Raji (cell line): ENCODE results near the gene PREP.

ENCODE experiments used
- POLR2A ChIP-seq: IDR thresholded peaks from 2 replicates; pipeline ENCODE4 v1.6.1; 2011; ENCODE audit warnings: low read depth, low read length, control low read depth; ENCODE audit not compliant: insufficient read depth

PREP gene

DNA sequence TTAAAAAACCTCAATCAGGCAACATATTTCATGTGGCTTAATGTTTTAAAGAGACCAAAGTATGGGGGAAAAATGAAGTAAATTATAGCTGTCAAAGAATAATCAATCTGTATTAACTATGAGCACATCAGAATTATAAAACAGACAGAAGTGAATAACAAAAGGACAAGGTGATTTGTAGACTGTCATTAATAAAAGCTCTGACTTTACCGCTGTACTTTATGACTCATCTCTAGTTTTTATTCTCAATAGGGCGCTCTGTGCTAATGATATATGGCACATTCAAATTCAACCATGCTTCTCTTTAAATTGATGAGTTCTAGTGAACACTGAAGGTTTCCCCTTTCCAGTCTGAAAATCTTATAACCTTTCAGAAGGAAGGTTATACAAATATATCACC, 72.0 kb downstream of the PREP start:
- no peak for TF ChIP-seq POLR2A

DNA sequence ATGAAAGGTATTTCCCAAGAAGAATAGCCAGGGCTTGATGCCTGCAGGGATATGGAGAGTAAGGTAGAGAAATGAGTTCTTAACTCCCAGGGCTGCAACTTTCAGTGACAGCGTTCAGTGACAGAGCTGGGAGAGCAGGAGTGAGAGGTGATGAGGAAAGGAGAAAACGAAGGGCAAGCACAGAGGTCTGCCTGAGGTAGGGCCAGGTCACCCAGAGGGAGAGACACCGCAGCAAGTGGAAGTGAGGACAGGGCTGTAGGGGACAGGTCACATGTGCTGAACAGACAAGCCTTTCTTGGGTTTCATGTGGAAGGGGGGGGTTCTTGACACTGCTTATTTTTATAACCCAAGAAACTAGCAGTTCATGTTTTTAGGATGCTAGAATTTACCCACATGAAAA, 72.5 kb downstream of the PREP start:
- no peak for TF ChIP-seq POLR2A

DNA sequence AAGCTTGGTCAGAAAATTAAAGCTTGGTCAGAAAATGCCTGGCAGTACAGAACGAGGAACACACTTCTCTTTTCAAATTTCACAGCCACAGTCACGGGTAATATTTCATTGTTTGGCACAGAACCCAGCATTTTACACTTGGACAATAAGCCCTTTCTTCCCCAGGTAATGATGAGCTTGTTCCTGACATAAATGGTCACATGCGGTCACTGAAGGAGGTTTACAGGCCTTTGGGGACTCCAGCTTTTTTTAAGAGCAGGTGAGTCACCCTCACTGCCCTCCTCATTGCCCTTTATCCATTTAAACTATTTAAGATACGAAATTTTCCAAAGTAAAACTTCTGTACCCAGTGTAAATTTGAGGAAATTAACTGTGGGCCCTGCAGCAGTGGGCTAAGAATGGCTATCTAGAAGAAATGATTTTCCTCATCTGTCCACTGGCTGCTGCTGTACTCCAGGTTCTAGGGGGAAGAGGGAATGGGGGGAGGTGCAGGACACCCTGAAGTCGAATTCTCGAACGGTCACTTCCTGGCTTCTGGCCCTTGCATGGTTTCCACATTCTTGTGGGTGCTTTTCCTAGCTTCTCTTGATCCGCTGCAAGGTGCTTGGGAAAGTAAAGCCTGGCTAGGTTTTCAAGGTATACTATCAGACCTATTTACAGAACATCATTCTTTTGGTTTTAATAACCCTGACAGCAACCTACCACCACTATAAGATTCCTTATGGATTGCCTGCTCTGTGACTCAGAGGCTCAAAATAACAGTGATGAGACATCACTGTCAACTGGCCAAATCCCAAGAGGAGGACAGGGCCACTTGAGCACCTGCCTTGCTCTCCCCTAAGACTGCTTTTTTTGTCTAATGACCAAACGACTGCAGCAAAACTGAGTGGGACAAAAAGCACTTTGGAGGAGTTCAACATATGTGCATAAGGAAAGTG, 75.8 kb downstream of the PREP start:
- no peak for TF ChIP-seq POLR2A

DNA sequence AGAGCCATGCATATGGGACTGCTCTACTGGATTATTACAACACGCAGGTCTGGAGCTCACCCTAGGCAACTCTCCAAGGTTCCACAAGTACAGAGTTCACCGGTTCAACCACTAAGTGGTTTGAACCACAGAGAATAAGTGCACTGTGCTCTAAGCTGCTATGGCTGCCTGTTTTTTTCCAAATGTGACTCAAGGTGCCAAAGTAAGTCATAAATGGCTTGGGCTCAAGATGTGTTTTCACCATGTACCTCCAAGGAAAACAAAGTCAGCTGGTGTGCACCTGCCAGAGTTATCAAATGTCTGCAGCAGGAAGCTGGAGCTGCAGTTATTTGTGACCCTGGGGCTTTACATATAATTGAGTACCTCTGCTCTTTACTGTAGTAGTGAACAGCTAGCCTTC, 76.7 kb downstream of the PREP start:
- TF ChIP-seq POLR2A = no peak

DNA sequence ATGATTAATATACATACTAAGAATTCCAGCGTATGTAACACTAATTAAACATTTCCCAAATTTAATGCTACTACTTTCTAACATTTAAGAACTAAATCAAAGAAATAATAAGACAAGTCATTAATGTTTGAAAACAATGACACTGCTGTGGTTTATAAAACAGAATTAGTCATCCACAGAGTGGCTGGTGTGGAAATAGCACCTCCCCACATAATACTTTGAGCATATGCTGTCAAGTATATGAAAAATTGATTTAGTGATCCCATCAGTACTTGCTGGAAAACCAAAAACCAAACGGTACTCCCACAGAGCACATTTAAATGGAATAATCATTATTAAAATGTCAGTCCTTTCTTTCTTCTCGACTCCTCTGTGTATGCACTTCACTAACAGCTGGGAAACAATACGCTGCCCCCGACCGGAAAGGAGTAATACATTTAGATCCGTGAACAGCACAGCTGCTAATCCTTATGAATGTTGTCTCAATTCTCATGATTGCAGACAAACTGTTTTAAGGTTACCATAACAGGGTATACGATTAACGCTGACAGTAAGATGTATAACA, 78.4 kb downstream of the PREP start:
- TF ChIP-seq POLR2A = no peak

DNA sequence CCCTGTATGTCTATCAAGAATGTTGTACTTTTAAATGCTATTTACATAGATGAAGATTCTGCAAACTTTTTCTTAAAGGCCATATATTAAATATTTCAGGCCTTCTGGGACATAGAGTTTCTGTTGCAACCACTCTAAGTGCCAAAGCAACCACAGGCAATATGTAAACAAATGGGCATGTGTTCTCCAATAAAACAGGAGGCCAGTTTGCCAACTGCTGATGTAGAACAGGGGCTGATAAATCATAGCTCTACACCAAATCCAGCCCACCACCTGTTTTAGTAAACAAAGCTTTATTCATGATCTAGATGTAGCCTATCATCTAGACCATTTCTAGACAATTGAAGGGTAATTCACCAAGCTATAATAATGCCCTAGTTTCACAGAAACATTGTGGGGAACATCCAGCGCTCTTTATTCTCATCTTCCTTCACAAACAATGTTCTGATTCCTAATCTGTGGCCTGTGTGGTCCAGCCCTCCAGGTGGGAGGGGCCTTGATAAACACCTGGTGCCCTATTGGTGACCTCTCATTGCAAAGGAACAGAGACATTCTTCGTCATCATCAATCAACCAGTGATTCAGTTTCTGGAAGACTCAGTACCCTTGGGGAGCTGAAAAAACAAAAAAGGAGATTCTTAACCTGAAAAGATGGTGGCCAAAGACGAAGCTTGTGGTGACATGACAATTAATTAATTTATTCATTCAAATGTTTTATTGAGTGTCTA, 80.2 kb downstream of the PREP start:
- TF ChIP-seq POLR2A = no peak

DNA sequence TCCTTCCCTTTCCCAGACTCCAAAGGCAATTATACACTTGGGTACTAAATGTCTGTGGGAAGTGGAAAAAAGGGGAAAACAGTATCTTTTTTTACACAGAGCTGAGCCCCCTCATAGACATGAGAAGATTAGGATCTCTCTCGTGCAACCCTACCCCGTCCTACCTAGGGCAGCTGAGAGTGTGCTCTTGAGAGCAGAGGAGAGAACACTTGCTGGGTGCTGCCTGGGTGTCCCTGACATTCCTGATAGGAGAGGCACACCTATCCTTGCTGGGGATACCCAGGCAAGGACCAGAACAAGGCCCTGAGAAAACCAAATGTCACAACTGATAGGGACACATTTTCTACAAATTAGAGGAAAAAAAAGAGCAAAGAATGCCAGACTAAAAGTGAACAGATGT, 81.2 kb downstream of the PREP start:
- TF ChIP-seq POLR2A = no peak

DNA sequence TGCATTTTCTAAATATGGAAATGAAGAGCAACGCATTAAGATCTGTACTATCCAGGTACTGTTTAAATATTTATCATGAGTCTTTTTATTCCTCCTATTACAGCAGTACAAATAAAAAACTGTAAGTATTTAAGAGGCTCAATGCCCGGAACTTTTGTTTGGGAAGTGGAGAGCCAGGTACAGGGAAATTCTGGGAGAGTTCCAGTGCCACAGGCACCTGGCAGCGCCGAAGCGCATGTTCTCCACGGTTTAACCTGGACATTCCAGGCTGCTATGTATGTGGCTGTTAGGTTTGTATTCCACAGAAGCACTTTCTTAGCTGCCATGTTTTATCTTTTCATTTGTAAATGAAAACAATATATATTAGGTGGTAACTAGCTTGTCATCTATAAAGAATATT, 81.7 kb downstream of the PREP start:
- TF ChIP-seq POLR2A = no peak

DNA sequence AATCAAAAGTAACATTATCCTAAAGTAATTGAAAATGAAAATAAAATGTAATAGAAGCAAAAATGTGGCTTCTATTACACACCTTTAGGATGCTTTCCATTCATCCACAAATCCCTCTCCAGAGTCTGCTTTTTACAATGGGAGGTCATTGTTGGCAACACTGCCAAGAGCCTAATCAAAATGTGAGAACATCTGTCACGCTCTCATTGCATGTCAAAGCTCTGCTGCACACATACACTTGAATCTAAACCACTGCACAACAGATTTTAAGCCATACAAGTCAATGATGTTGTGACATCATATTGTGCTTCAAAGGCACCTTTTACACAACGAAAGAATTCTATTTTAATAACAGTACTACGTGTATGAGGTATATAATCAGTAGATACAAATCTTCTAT, 82.1 kb downstream of the PREP start:
- no peak for TF ChIP-seq POLR2A

DNA sequence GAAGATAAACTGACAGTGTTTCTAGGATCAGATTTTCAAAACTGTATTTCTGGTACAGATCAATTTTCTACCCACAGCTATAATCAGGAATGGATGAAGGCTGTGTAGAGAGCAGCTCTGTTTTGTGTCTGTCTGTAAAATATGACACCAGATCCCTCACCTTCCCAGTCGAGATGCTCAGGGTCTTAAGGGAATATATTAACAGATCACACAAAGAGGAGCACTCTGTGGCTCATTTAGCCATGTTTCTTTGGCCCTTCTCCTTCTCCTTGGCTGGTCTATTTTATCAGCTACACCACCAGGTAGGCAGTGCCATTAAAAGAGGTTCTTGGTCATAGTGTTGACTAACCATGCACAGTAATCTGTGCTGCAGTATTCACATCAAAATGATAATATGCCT, 82.6 kb downstream of the PREP start:
- no peak for TF ChIP-seq POLR2A

DNA sequence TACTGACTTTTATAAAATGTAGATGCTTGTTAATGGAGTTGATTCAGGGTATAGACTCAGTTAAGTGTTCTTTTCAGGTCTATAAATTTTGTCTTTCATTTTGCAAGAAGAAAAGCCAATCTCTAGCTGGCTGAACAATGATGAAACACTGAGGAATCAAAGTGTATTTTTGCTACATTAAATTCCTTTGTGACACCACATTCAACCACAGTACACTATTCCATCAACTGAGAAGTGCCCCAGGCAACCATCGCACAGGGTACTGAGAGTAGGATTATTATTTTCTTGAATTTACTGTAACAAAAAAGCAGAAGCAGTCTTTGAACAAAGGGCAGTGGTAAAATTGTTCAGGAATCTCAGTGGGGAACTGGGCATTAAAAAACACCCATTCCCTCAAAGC, 83.6 kb downstream of the PREP start:
- TF ChIP-seq POLR2A = no peak

DNA sequence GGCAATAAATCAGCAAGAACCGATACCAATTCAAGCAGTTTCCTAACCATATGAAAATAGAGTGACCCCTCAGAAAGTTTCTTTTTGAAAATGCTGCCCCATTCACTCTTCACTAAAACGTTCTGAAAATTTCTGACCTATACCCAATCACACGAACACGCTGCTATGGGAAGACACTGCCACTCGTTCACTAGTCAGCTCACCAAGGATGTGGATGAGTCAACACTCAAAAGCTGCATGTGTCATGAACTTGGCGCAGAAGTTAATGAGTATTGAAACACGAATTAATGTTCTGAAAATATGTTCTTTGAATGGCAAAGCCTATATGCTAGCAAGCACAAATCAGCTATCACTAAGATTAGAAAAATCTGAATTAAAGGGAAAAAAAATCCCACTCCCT, 84.2 kb downstream of the PREP start:
- TF ChIP-seq POLR2A = no peak

DNA sequence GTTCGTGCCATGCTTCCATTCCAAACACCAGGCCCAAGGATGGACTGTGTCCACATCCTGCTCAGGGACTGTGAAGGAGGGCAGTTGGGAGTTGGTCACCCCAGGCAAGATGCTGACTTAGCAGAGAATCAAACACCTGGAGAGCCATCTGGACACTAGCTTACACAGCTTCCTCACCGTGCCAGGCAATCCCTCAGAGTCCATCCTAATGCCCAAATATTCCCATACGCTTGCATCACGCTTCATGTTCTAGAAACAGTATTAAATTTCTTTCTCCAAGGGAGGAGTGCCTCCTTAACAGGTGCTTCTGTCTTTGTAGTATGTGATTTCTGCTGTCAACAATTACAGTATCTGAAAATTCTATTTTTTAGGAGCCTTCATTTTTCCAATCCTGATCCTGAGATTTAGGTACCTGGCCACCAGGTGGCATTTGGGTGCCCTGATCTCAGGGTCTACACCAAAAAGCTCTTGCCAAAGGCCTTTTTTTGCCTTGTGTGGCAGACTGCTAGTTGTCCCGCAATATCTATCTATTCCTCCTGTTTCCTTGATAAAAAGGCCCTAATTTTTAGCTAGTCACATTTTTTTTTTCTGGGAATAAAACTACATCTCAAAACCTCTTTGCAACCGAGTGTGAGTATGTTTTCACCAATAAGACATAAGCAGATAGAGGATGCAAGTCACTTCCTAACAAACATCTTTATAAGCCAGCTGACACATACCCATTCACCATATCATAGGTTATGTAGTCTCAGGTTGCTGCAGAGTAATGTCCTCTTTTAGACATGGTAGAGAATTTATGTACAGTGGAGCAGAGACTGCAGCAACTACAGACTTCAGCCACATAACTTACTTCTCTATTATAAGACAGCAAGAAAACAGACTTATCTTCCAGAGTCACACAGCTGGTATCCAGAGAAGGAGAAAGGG, 85.0 kb downstream of the PREP start:
- TF ChIP-seq POLR2A = no peak

DNA sequence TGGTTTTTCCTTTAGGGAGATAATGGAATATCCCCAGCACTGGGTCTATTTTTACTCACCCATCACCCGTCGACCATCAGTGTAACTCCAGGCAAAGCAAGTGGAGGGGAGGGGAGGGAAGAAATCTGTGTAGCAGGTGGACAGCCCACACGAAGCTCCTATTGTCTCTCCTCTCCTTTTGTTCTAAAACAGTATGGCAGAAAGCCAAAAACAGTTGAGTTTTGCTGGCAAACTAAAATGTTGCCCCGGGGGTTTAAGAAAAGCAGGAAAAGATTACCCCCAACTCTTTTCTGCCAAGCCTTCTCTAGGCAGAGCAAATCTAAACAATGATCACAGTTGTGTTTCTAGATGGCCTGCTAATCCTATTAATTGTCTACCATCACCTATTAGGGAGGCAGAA, 89.7 kb downstream of the PREP start:
- TF ChIP-seq POLR2A = no peak

DNA sequence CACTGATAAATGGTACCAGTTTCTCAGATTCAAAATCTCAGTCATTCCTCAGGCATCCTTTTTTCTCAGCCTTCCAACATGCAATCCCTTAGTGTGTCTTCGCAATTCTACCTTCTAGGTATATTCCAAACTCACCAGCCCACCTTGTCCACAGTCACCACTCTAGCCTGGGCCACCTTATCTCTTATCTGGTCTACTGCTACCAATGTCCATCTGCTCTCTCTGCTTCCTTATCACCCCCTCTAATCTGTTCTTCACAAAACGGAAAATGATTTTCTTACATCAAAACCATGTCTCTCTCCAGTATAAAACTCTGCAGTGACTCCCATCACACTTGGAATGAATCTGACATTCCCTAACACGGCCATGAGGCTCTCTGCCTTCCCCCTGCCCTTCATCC, 91.9 kb downstream of the PREP start:
- no peak for TF ChIP-seq POLR2A
